Measurements from ENCODE around the gene WNT3A. TPM values are rescaled to one million over a fixed set of nuclear protein-coding genes. Genes with fewer than 3 reads are reported as not detected.

The WNT3A gene
- polyA plus RNA-seq, 1 experiment = not detected

DNA sequence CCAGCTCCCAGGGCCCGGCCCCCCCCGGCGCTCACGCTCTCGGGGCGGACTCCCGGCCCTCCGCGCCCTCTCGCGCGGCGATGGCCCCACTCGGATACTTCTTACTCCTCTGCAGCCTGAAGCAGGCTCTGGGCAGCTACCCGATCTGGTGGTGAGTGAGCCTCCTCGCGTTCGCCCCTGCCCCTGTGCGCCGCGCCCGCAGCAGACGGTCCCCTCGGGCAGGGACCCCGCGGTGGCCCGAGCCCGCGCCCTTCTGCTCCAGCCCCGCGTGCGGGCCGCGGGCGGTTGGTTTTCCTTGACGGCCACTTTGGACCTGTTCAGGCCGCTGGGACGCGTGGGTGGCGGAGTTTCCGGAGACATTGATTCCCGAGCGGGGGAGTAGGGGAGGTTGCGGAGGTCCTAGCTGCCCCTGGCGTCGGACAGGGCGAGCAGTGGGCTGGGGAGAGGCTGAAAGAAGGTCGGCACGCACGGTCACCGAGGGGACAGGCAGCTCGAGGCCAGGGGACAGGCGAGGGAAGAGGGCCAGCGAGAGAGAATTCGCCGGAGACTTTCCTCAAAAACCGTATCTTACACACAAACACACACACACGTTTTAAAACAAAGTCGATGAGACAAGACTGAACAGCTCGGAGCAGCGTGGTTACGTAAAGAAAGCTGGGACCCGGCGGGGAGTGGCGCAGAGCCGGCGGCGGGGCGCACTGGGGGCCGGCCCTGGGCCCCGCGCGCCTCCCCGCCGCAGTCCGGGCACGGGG is 427 bp downstream of the WNT3A start:
- ChIA-PET CTCF (interaction anchor here (0.7 to 1.1 kb wide), 2 partner anchors 71 to 507 kb away, joined by 3 read pairs; no protein-coding TSS in a partner anchor), POLR2A (no interaction called here)
- TF ChIP-seq, protein P1, sequence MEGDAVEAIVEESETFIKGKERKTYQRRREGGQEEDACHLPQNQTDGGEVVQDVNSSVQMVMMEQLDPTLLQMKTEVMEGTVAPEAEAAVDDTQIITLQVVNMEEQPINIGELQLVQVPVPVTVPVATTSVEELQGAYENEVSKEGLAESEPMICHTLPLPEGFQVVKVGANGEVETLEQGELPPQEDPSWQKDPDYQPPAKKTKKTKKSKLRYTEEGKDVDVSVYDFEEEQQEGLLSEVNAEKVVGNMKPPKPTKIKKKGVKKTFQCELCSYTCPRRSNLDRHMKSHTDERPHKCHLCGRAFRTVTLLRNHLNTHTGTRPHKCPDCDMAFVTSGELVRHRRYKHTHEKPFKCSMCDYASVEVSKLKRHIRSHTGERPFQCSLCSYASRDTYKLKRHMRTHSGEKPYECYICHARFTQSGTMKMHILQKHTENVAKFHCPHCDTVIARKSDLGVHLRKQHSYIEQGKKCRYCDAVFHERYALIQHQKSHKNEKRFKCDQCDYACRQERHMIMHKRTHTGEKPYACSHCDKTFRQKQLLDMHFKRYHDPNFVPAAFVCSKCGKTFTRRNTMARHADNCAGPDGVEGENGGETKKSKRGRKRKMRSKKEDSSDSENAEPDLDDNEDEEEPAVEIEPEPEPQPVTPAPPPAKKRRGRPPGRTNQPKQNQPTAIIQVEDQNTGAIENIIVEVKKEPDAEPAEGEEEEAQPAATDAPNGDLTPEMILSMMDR (IDR thresholded peaks at IDR 0.05; ENCODE audit: insufficient read depth, low read depth, low read length) = no peak
- peaks cover 43% of the 10 kb centered on the region for H3K27me3 ChIP-seq (ENCODE audit: control insufficient read depth, insufficient read depth, low read length)
- H3K36me3 ChIP-seq (ENCODE audit: control insufficient read depth, insufficient read depth, low read length) = no peaks in the 10 kb centered on the region
- H3K4me3 ChIP-seq (ENCODE audit: low read depth, low read length) = no peak overlapping the region
- no peak for DNase-seq (ENCODE audit: low read depth)

- POLR2A ChIA-PET = no interaction called here
- TF ChIP-seq, protein P1 (IDR thresholded peaks at IDR 0.05; ENCODE audit: insufficient read depth, low read depth, low read length) = no peak
- CTCF ChIA-PET = no interaction called here
- no peak for DNase-seq (ENCODE audit: low read depth)
- Histone ChIP-seq H3K27me3 (ENCODE audit: control insufficient read depth, insufficient read depth, low read length) (peaks cover 43% of the 10 kb centered on the region), H3K4me3 (ENCODE audit: low read depth, low read length) (no peak overlapping the region), H3K36me3 (ENCODE audit: control insufficient read depth, insufficient read depth, low read length) (no peaks in the 10 kb centered on the region)
Observed at GRCh38 chr1:228007801-228008341, 1.1 kb downstream of the WNT3A start.

DNA sequence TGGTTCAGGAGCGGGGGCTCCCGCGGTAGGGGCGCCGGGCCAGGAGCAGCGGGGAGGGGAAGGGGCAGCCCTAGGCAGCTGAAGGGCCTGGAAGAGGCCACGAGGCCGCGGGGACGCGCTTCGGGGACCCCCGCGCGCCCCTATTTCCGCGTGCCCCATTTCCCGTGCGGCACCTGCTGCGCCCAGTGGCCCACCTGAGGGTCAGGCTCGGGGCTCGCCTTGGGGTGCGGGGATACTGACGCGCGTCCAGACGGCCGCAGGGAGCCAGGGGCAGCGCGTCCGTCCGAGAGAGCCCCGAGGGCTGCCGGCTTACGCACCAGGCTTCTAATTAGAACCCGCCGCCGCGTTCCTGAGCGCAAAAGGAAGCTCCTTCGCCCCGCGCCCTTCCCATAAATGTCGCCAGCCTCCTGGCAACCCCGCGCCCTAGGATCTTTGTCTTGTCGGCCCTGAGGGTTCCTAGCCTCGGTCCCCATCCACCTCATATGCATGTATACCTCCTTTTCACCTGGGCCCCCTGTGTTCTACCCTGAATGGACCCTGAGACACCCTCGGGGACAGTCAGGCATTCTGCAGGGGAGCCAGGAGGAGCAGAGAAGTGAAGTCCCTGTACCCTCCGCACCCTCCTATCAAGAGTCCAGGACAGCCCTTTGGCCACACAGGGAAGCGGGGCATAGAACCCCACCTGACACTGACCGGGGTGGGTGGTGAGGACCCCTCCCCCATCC is 1.8 kb downstream of the WNT3A start:
- no peak for DNase-seq (ENCODE audit: low read depth)
- Histone ChIP-seq H3K27me3 (ENCODE audit: control insufficient read depth, insufficient read depth, low read length) (peaks cover 40% of the 10 kb centered on the region), H3K36me3 (ENCODE audit: control insufficient read depth, insufficient read depth, low read length) (no peaks in the 10 kb centered on the region), H3K4me3 (ENCODE audit: low read depth, low read length) (no peak overlapping the region)
- ChIA-PET CTCF (no interaction called here), POLR2A (no interaction called here)
- TF ChIP-seq, protein P1 (IDR thresholded peaks at IDR 0.05; ENCODE audit: insufficient read depth, low read depth, low read length) = no peak

DNA sequence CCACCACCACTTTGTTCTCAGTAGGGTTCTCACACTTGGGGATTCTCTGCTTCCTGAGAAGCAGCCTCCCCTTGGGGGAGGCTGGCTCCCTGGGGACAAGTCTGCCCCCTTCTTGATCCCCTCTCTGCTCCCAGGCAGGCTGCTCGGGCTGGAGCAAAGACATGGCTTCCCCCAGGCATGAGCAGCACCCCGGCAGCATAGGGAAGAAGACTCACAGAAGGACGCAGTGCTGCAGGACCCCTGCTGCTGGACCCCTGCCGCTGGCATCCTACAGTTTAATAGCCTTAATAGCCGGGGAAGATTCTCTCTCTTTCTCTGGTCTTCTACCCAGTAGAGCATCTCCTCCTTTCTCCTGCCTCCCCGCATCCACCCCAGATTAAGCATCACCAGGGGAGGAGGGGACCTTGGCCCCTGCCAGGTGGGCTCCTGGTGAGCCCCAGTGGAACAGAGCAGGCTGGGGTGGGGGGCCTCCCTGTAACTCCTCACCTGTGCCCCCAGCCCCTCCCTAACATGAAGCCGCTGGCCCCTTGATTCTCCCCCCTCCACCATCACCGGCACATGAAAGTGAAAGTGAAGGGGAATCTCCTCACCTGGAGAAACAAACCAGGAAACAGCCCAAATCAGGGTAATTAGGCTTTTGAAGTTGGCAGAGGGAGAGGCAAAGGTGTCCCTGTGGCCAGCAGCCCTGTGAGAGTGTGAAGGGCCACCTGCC is 2.5 kb downstream of the WNT3A start:
- Histone ChIP-seq H3K27me3 (ENCODE audit: control insufficient read depth, insufficient read depth, low read length) (peaks cover 38% of the 10 kb centered on the region), H3K36me3 (ENCODE audit: control insufficient read depth, insufficient read depth, low read length) (no peaks in the 10 kb centered on the region), H3K4me3 (ENCODE audit: low read depth, low read length) (no peak overlapping the region)
- TF ChIP-seq, protein P1 (IDR thresholded peaks at IDR 0.05; ENCODE audit: insufficient read depth, low read depth, low read length) = no peak
- ChIA-PET POLR2A (no interaction called here), CTCF (interaction anchor here (7.4 kb wide), 1 partner anchor 10 kb away, joined by 34 read pairs; no protein-coding TSS in a partner anchor)
- no peak for DNase-seq (ENCODE audit: low read depth)

All from BJ (cell line).